ENCODE data around the gene PLCG1.

The PLCG1 gene

DNA sequence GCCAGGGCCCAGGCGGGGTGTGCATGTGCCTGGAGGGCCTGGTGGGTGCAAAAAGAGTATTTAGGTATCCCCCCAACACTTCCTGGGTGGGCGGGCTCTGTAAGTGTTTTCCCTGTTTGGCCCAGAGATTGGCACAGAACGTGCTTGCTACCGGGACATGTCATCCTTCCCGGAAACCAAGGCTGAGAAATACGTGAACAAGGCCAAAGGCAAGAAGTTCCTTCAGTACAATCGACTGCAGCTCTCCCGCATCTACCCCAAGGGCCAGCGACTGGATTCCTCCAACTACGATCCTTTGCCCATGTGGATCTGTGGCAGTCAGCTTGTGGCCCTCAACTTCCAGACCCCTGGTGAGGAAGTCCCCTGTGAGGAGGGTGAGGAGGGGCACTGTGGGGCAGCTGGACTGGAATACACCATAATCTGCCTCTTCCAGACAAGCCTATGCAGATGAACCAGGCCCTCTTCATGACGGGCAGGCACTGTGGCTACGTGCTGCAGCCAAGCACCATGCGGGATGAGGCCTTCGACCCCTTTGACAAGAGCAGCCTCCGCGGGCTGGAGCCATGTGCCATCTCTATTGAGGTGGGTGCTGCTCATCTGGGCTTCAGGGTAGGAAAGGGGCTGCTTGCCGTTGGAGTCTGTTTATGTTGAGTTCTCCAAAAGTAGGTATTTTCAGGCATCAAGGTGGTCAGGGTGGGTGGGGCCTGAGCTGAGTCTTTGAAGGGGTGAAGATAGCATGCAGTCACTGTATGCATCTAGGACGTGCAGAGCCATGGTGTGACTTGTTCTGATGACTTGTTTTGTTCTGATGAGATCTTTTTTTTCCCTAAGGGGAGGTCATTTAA is 35.2 kb downstream of the PLCG1 start:
- DNase-seq (ENCODE audit: low read depth): no peak
- TF ChIP-seq, protein P1, sequence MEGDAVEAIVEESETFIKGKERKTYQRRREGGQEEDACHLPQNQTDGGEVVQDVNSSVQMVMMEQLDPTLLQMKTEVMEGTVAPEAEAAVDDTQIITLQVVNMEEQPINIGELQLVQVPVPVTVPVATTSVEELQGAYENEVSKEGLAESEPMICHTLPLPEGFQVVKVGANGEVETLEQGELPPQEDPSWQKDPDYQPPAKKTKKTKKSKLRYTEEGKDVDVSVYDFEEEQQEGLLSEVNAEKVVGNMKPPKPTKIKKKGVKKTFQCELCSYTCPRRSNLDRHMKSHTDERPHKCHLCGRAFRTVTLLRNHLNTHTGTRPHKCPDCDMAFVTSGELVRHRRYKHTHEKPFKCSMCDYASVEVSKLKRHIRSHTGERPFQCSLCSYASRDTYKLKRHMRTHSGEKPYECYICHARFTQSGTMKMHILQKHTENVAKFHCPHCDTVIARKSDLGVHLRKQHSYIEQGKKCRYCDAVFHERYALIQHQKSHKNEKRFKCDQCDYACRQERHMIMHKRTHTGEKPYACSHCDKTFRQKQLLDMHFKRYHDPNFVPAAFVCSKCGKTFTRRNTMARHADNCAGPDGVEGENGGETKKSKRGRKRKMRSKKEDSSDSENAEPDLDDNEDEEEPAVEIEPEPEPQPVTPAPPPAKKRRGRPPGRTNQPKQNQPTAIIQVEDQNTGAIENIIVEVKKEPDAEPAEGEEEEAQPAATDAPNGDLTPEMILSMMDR (conservative IDR thresholded peaks at IDR 0.05; ENCODE audit: low read depth, low read length): no peak

GRCh38 chr20:41173161-41173721 is 35.9 kb downstream of the PLCG1 start:
- no peak overlapping the region for H3K4me3 ChIP-seq (ENCODE audit: low read depth, low read length)
- TF ChIP-seq, protein P1 (conservative IDR thresholded peaks at IDR 0.05; ENCODE audit: low read depth, low read length): peak; percentile 98
- peak; percentile 74 for DNase-seq (ENCODE audit: low read depth)

More for the DNA sequence above, 35.2 kb downstream of the PLCG1 start:
- H3K4me3 ChIP-seq (ENCODE audit: low read depth, low read length): no peak overlapping the region

DNA sequence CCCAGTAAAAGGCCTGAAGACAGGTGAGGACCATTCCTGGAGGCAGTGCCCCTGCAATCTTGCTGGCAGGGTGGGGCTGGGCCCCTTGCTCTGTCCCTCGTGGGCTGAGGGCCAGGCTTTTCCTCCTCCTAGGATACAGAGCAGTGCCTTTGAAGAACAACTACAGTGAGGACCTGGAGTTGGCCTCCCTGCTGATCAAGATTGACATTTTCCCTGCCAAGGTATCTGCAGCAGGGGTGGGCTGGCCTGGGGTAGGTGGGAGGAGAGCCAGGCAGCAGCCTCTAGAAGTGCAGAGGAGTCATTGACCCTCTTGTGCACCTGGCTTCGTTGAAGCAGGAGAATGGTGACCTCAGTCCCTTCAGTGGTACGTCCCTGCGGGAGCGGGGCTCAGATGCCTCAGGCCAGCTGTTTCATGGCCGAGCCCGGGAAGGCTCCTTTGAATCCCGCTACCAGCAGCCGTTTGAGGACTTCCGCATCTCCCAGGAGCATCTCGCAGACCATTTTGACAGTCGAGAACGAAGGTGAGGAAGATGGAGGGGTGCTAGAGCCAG is 36.5 kb downstream of the PLCG1 start:
- TF ChIP-seq, protein P1 (conservative IDR thresholded peaks at IDR 0.05; ENCODE audit: low read depth, low read length): no peak
- no peak overlapping the region for H3K4me3 ChIP-seq (ENCODE audit: low read depth, low read length)

GRCh38 chr20:41174373-41174772 is 37.0 kb downstream of the PLCG1 start:
- TF ChIP-seq, protein P1 (conservative IDR thresholded peaks at IDR 0.05; ENCODE audit: low read depth, low read length): no peak
- no peak for DNase-seq (ENCODE audit: low read depth)
- no peak overlapping the region for H3K4me3 ChIP-seq (ENCODE audit: low read depth, low read length)

More for the DNA sequence above, 36.5 kb downstream of the PLCG1 start:
- DNase-seq (ENCODE audit: low read depth): no peak

DNA sequence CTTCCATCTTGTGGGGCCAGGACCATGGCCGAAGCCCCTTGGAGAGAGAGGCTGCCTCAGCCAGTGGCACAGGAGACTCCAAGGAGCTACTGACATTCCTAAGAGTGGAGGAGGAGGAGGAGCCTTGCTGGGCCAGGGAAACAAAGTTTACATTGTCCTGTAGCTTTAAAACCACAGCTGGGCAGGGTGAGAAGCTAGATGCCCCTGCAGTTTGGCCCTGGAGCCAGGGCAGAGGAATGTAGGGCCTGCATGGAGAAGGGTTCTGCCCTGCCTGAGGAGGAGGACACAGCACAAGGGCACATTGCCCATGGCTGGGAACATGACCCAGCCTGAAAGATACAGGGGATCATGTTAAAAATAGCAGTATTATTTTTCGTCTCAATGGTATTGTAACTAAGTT is 37.4 kb downstream of the PLCG1 start:
- peak; percentile 38 for DNase-seq (ENCODE audit: low read depth)
- no peak overlapping the region for H3K4me3 ChIP-seq (ENCODE audit: low read depth, low read length)
- TF ChIP-seq, protein P1 (conservative IDR thresholded peaks at IDR 0.05; ENCODE audit: low read depth, low read length): no peak

- TF ChIP-seq, protein P1 (conservative IDR thresholded peaks at IDR 0.05; ENCODE audit: low read depth, low read length): no peak
- no peak overlapping the region for H3K4me3 ChIP-seq (ENCODE audit: low read depth, low read length)
- no peak for DNase-seq (ENCODE audit: low read depth)
Measured at GRCh38 chr20:41175201-41175651, 37.9 kb downstream of the PLCG1 start.

All from choroid plexus epithelial cell (primary cell).